Body of pancreas (tissue), 4 donors: ENCODE results near the gene MRPL17.
"Not testable (repeated sequence)": the region's sequence is repeated elsewhere in the genome, so short reads cannot be mapped to it uniquely, and the experiment has no call there.

ENCODE experiments used
- POLR2A ChIP-seq, 3 donors: fragments of 450-650 bp; IDR thresholded peaks; one replicate each; pipeline ENCODE4 v1.6.1; 2016; ENCODE audit warnings: antibody characterized with exemption in 3 of 3, mild to moderate bottlenecking in 2 of 3
- TF ChIP-seq, protein P1 (sequence below), 7 experiments: fragments of 450-650 bp in 4 of 7; fragments of 200-600 bp in 3 of 7; sonication (generic) in 3 of 7; IDR thresholded peaks; one replicate each; pipeline ENCODE4 v1.5.1; 2016 to 2019; ENCODE audit warnings: antibody characterized with exemption in 7 of 7

DNA sequence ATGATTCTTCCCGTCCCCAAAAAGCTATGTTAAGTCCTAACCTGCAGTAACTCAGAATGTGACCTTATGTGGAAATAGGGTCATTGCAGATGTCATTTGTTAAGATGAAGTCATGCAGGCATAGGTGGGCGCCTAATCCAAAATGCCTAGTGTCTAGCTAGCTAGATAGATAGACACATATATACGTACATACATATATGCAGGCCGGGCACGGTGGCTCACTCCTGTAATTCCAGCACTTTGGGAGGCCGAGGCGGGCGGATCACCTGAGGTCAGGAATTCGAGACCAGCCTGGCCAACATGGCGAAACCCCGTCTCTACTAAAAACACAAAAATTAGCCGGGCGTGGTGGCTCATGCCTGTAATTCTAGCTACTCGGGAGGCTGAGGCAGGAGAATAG is 928 bp upstream of the MRPL17 start:
- not testable (repeated sequence) for TF ChIP-seq POLR2A (IDR thresholded peaks at IDR 0.05)
- TF ChIP-seq, protein P1, sequence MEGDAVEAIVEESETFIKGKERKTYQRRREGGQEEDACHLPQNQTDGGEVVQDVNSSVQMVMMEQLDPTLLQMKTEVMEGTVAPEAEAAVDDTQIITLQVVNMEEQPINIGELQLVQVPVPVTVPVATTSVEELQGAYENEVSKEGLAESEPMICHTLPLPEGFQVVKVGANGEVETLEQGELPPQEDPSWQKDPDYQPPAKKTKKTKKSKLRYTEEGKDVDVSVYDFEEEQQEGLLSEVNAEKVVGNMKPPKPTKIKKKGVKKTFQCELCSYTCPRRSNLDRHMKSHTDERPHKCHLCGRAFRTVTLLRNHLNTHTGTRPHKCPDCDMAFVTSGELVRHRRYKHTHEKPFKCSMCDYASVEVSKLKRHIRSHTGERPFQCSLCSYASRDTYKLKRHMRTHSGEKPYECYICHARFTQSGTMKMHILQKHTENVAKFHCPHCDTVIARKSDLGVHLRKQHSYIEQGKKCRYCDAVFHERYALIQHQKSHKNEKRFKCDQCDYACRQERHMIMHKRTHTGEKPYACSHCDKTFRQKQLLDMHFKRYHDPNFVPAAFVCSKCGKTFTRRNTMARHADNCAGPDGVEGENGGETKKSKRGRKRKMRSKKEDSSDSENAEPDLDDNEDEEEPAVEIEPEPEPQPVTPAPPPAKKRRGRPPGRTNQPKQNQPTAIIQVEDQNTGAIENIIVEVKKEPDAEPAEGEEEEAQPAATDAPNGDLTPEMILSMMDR (IDR thresholded peaks at IDR 0.05) = not testable (repeated sequence)
